ENCODE data around the gene HIGD1B. TPM values are rescaled to one million over a fixed set of nuclear protein-coding genes. Genes with fewer than 3 reads are reported as not detected.

The HIGD1B gene
- total and polyA plus RNA-seq, 10 of the 15 experiments (the other 5 are each of a cell fraction or from before 2014, with no cell fraction given): 1.0 TPM; not detected in 9

- intact Hi-C loops (cut with micrococcal nuclease; ENCODE audit: unreplicated experiment): no loop called here
- no peak for FAIRE-seq
Observed at GRCh38 chr17:44875761-44876160, 28.1 kb downstream of the HIGD1B start.

DNA sequence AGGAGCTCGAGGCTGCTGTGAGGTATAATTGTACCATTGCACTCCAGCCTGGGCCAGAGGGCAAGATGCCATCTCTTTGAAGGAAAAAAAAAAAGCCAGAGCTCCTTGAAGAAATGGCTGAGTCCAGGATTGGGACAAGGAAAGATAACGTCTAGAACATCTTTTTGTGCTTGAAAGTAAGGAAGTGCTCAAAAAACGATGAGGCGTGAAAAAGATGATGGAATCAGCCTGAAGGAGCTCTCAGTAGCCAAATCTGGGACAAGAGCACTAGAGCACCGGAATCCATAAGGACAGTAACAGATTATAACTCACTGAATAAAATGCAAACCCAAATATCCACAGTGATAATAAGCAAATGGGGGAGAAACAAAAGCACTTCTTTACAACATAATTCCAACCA is 29.4 kb downstream of the HIGD1B start:
- ChIA-PET SMC1A (ENCODE audit: uncharacterized antibody, unreplicated experiment) (interaction anchor here (1.1 kb wide), 1 partner anchor 99 kb away, joined by 3 read pairs; no protein-coding TSS in a partner anchor), CTCF (interaction anchor here (0.7 to 0.9 kb wide), 3 partner anchors 8 to 99 kb away, joined by 3 to 4 read pairs (median 3); no protein-coding TSS in a partner anchor), POLR2A (no interaction called here), RAD21 (ENCODE audit: unreplicated experiment) (interaction anchor here (1.4 kb wide), 1 partner anchor 97 kb away, joined by 5 read pairs; no protein-coding TSS in a partner anchor)
- Histone ChIP-seq H2AFZ (ENCODE audit: control insufficient read depth, low read depth, low read length) (no peak overlapping the region), H3K9me3 (replicated peaks; ENCODE audit: control insufficient read depth, insufficient read depth, low read length) (no peaks in the 10 kb centered on the region), H3K36me3 (ENCODE audit: control insufficient read depth in 2 of 2, insufficient read depth in 2 of 2, low read length in 1 of 2) (peaks cover 14 to 38% of the 10 kb centered on the region in 2 experiments), H3K9ac (ENCODE audit: control insufficient read depth, insufficient read depth, low read length) (no peak overlapping the region), H3K4me1 (ENCODE audit: control insufficient read depth, insufficient read depth, low read length) (no peaks in the 10 kb centered on the region), H3K27ac (ENCODE audit: control insufficient read depth, insufficient read depth) (no peak overlapping the region), H3K27me3 (replicated peaks in 1 of 2; ENCODE audit: control insufficient read depth in 2 of 2, insufficient read depth in 2 of 2, low read length in 1 of 2) (no peaks in the 10 kb centered on the region), H4K20me1 (ENCODE audit: control insufficient read depth, insufficient read depth) (no peaks in the 10 kb centered on the region), H3K4me2 (ENCODE audit: control insufficient read depth, insufficient read depth) (no peak overlapping the region), H3K4me3 (no peak overlapping the region), H3K79me2 (ENCODE audit: control insufficient read depth, insufficient read depth, low read length) (no peaks in the 10 kb centered on the region)
- intact Hi-C loops (cut with micrococcal nuclease; ENCODE audit: unreplicated experiment): no loop called here
- no peak for DNase-seq (ENCODE audit: low read depth, low spot score)
- BruUV-seq (replicated peaks): no TSS peak
- ATAC-seq: no peak
- WGBS (ENCODE audit: insufficient coverage, insufficient replicate concordance, low lambda C conversion rate, missing lambda C conversion rate): 81% methylated on average over 5 of the region's 5 CpGs
- TF ChIP-seq FOXM1 (IDR thresholded peaks at IDR 0.05; ENCODE audit: low read depth, low read length): no peak
- no peak for TF ChIP-seq PAX8 (IDR thresholded peaks at IDR 0.05)
- no peak for TF ChIP-seq CBX3 (IDR thresholded peaks at IDR 0.05; ENCODE audit: borderline replicate concordance, low read depth)
- no peak for TF ChIP-seq SPI1 (IDR thresholded peaks at IDR 0.05; ENCODE audit: borderline replicate concordance, insufficient read depth, low read depth, low read length)
- TF ChIP-seq TBL1XR1 (IDR thresholded peaks at IDR 0.05; ENCODE audit: low read depth, low read length): no peak
- TF ChIP-seq NFXL1 (IDR thresholded peaks at IDR 0.05; ENCODE audit: borderline replicate concordance): no peak
- no peak for TF ChIP-seq TCF7 (IDR thresholded peaks at IDR 0.05; ENCODE audit: borderline replicate concordance)
- TF ChIP-seq TCF12 (IDR thresholded peaks at IDR 0.05; ENCODE audit: low read depth, low read length): no peak
- no peak for TF ChIP-seq SMARCA5 (IDR thresholded peaks at IDR 0.05)
- no peak for TF ChIP-seq CHD1 (IDR thresholded peaks at IDR 0.05; ENCODE audit: low read depth, low read length)
- in situ Hi-C loops (cut with MboI): no loop called here
- no peak for FAIRE-seq

More at GRCh38 chr17:44875761-44876160, 28.1 kb downstream of the HIGD1B start:
- ChIA-PET RAD21 (ENCODE audit: unreplicated experiment) (no interaction called here), POLR2A (no interaction called here), SMC1A (ENCODE audit: uncharacterized antibody, unreplicated experiment) (interaction anchor here (1.1 kb wide), 1 partner anchor 9 kb away, joined by 4 read pairs; no protein-coding TSS in a partner anchor), CTCF (interaction anchor here (1.8 kb wide), 1 partner anchor 11 kb away, joined by 5 read pairs; no protein-coding TSS in a partner anchor)
- TF ChIP-seq BMI1 (IDR thresholded peaks at IDR 0.05; ENCODE audit: borderline replicate concordance): no peak
- no peak for TF ChIP-seq RBBP5 (conservative IDR thresholded peaks at IDR 0.05)
- H3K27me3 ChIP-seq (replicated peaks in 1 of 2; ENCODE audit: control insufficient read depth in 2 of 2, insufficient read depth in 2 of 2, low read length in 1 of 2): no peaks in the 10 kb centered on the region
- in situ Hi-C loops (cut with MboI): no loop called here
- no peak overlapping the region for H3K4me3 ChIP-seq
- no peak for DNase-seq (ENCODE audit: low read depth, low spot score)
- no peak overlapping the region for H2AFZ ChIP-seq (ENCODE audit: control insufficient read depth, low read depth, low read length)
- H3K9ac ChIP-seq (ENCODE audit: control insufficient read depth, insufficient read depth, low read length): no peak overlapping the region
- no peaks in the 10 kb centered on the region for H3K79me2 ChIP-seq (ENCODE audit: control insufficient read depth, insufficient read depth, low read length)
- 77% methylated on average over 6 of the region's 6 CpGs for WGBS (ENCODE audit: insufficient coverage, insufficient replicate concordance, low lambda C conversion rate, missing lambda C conversion rate)
- ATAC-seq: no peak
- no peaks in the 10 kb centered on the region for H4K20me1 ChIP-seq (ENCODE audit: control insufficient read depth, insufficient read depth)
- no peaks in the 10 kb centered on the region for H3K9me3 ChIP-seq (replicated peaks; ENCODE audit: control insufficient read depth, insufficient read depth, low read length)
- no peak overlapping the region for H3K4me2 ChIP-seq (ENCODE audit: control insufficient read depth, insufficient read depth)
- BruUV-seq (replicated peaks): no TSS peak
- H3K4me1 ChIP-seq (ENCODE audit: control insufficient read depth, insufficient read depth, low read length): no peaks in the 10 kb centered on the region
- peaks cover 20 to 40% of the 10 kb centered on the region in 2 experiments for H3K36me3 ChIP-seq (ENCODE audit: control insufficient read depth in 2 of 2, insufficient read depth in 2 of 2, low read length in 1 of 2)
- no peak overlapping the region for H3K27ac ChIP-seq (ENCODE audit: control insufficient read depth, insufficient read depth)

Data from GM12878 (cell line).